Hepatocyte (in vitro differentiated cells): ENCODE data around the gene MAPK8IP2. TPM values are rescaled to one million over a fixed set of nuclear protein-coding genes. Genes with fewer than 3 reads are reported as not detected.

ENCODE experiments used
- DNase-seq: peaks from one replicate; pipeline ENCODE4 v3.0.0-alpha.2; 2016; ENCODE audit warnings: low spot score
- H2AFZ ChIP-seq: fragments of 200-600 bp; sonication (generic); 2 replicates; pipeline ENCODE4 v1.6.0; 2016; ENCODE audit warnings: antibody characterized with exemption, mild to moderate bottlenecking
- H3K27ac ChIP-seq: fragments of 200-600 bp; sonication (generic); 2 replicates; pipeline ENCODE4 v1.5.1; 2016; ENCODE audit warnings: mild to moderate bottlenecking
- H3K27me3 ChIP-seq: fragments of 200-600 bp; sonication (generic); 2 replicates; pipeline ENCODE4 v1.6.1; 2016
- H3K36me3 ChIP-seq: fragments of 200-600 bp; sonication (generic); replicated peaks from 2 replicates; pipeline ENCODE4 v1.5.1; 2016; ENCODE audit warnings: low read depth; ENCODE audit not compliant: insufficient read depth
- H3K4me1 ChIP-seq: fragments of 200-600 bp; sonication (generic); 2 replicates; pipeline ENCODE4 v1.5.1; 2016; ENCODE audit warnings: mild to moderate bottlenecking, moderate library complexity; ENCODE audit not compliant: insufficient read depth
- H3K4me2 ChIP-seq: fragments of 200-600 bp; sonication (generic); 2 replicates; pipeline ENCODE4 v1.6.0; 2016
- H3K4me3 ChIP-seq: fragments of 200-600 bp; sonication (generic); 2 replicates; pipeline ENCODE4 v1.5.1; 2016; ENCODE audit warnings: mild to moderate bottlenecking
- H3K79me2 ChIP-seq: fragments of 200-600 bp; sonication (generic); 2 replicates; pipeline ENCODE4 v1.6.0; 2017; ENCODE audit warnings: mild to moderate bottlenecking
- H3K9me2 ChIP-seq: fragments of 200-600 bp; sonication (generic); replicated peaks from 2 replicates; pipeline ENCODE4 v1.6.0; 2017; ENCODE audit warnings: mild to moderate bottlenecking; ENCODE audit not compliant: insufficient read depth
- H3K9me3 ChIP-seq: fragments of 200-600 bp; sonication (generic); 2 replicates; pipeline ENCODE4 v1.5.1; 2016; ENCODE audit warnings: low read depth, mild to moderate bottlenecking
- H4K20me1 ChIP-seq: fragments of 200-600 bp; sonication (generic); 2 replicates; pipeline ENCODE4 v1.6.0; 2016; ENCODE audit warnings: mild to moderate bottlenecking; ENCODE audit not compliant: insufficient read depth, poor library complexity, severe bottlenecking
- CTCF ChIP-seq: fragments of 200-600 bp; sonication (generic); IDR thresholded peaks from 2 replicates; pipeline ENCODE4 v1.5.1; 2016; ENCODE audit warnings: antibody characterized with exemption, mild to moderate bottlenecking; ENCODE audit not compliant: poor library complexity
- EZH2 ChIP-seq: fragments of 200-600 bp; sonication (generic); IDR thresholded peaks from 2 replicates; pipeline ENCODE4 v1.6.1; 2016; ENCODE audit warnings: antibody characterized with exemption, mild to moderate bottlenecking, borderline replicate concordance
- EZH2phosphoT487 ChIP-seq: fragments of 200-600 bp; sonication (generic); IDR thresholded peaks from one replicate; pipeline ENCODE4 v1.6.1; 2018; ENCODE audit warnings: antibody characterized with exemption, mild to moderate bottlenecking, low read depth, moderate library complexity; ENCODE audit not compliant: unreplicated experiment, severe bottlenecking
- WGBS: methylation state at CpG from one replicate; pipeline ENCODE4 v1.1.6; 2016; ENCODE audit warnings: low lambda C conversion rate; ENCODE audit errors: missing lambda C conversion rate; 5-methylcytosine and 5-hydroxymethylcytosine counted together
- polyA plus RNA-seq: library from polyadenylated mRNA; unstranded; fragments of >200 nt; fragmentation: Nextera tagmentation; extraction: Ambion mirVana; gene quantifications from 2 replicates; pipeline ENCODE4 v1.2.1, GENCODE V29; 2016
- total RNA-seq: library from RNA; depleted of rRNA; stranded (reverse); fragments of >200 nt; gene quantifications from 2 replicates; pipeline ENCODE4 v1.2.3, GENCODE V29; 2014

MAPK8IP2 gene
- total and polyA plus RNA-seq, 2 experiments from 2014 or later: 1.6 to 4.0 TPM

DNA sequence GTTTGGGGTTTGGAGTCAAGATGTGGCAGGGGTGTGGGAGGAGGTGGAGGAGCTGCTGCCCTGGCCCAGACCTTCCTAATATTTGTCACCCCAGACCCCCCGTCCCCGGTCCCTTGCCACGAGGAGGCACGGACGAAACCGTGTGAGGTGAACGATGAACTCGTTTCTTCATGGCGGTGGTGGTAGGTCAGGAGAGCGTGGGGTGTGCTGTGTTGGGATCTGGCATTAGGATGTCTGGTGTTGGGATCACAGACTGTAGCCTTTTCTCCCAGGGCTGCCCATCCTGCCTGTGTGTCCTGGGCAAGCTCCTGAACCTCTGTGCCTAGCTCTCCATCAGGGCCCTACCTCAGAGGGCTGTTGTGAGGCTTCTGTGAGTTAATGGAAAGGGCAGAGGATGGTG, 8.4 kb downstream of the MAPK8IP2 start:
- WGBS: 92% methylated on average over 10 of the region's 10 CpGs
- no peak overlapping the region for H3K4me2 ChIP-seq
- no peak for DNase-seq
- H2AFZ ChIP-seq: no peak overlapping the region
- no peaks in the 10 kb centered on the region for H4K20me1 ChIP-seq
- TF ChIP-seq CTCF: no peak
- TF ChIP-seq EZH2phosphoT487: no peak
- no peak for TF ChIP-seq EZH2
- H3K27me3 ChIP-seq: no peaks in the 10 kb centered on the region
- no peaks in the 10 kb centered on the region for H3K9me2 ChIP-seq
- no peaks in the 10 kb centered on the region for H3K9me3 ChIP-seq
- H3K27ac ChIP-seq: no peak overlapping the region
- no peaks in the 10 kb centered on the region for H3K4me1 ChIP-seq
- H3K79me2 ChIP-seq: no peaks in the 10 kb centered on the region
- H3K4me3 ChIP-seq: no peak overlapping the region
- no peaks in the 10 kb centered on the region for H3K36me3 ChIP-seq

GRCh38 chr22:50609599-50609998, 9.0 kb downstream of the MAPK8IP2 start:
- H3K4me2 ChIP-seq: no peak overlapping the region
- H3K9me3 ChIP-seq: no peaks in the 10 kb centered on the region
- DNase-seq: no peak
- H4K20me1 ChIP-seq: no peaks in the 10 kb centered on the region
- H3K9me2 ChIP-seq: no peaks in the 10 kb centered on the region
- 88% methylated on average over 11 of the region's 12 CpGs for WGBS
- H3K27me3 ChIP-seq: no peaks in the 10 kb centered on the region
- no peak overlapping the region for H3K4me3 ChIP-seq
- no peak overlapping the region for H3K27ac ChIP-seq
- H3K4me1 ChIP-seq: no peaks in the 10 kb centered on the region
- TF ChIP-seq EZH2 (no peak), EZH2phosphoT487 (no peak), CTCF (no peak)
- no peaks in the 10 kb centered on the region for H3K36me3 ChIP-seq
- H3K79me2 ChIP-seq: no peaks in the 10 kb centered on the region
- H2AFZ ChIP-seq: no peak overlapping the region

GRCh38 chr22:50610041-50610451, 9.5 kb downstream of the MAPK8IP2 start:
- Histone ChIP-seq H3K4me3 (no peak overlapping the region), H3K27me3 (no peaks in the 10 kb centered on the region), H2AFZ (no peak overlapping the region), H3K4me1 (no peaks in the 10 kb centered on the region), H3K9me2 (no peaks in the 10 kb centered on the region), H3K79me2 (no peaks in the 10 kb centered on the region), H3K9me3 (no peaks in the 10 kb centered on the region), H4K20me1 (no peaks in the 10 kb centered on the region), H3K36me3 (no peaks in the 10 kb centered on the region), H3K27ac (no peak overlapping the region), H3K4me2 (no peak overlapping the region)
- DNase-seq: no peak
- 90% methylated on average over 10 of the region's 11 CpGs for WGBS
- TF ChIP-seq CTCF: no peak
- no peak for TF ChIP-seq EZH2phosphoT487
- TF ChIP-seq EZH2: no peak

- H3K27me3 ChIP-seq: no peaks in the 10 kb centered on the region
These were observed 10.0 kb downstream of the MAPK8IP2 start for GRCh38 chr22:50610581-50610980.

More at GRCh38 chr22:50610581-50610980, 10.0 kb downstream of the MAPK8IP2 start:
- no peak overlapping the region for H3K4me3 ChIP-seq
- no peaks in the 10 kb centered on the region for H3K79me2 ChIP-seq
- H3K9me2 ChIP-seq: no peaks in the 10 kb centered on the region
- no peaks in the 10 kb centered on the region for H3K4me1 ChIP-seq
- no peak for DNase-seq
- H3K36me3 ChIP-seq: no peaks in the 10 kb centered on the region
- H3K4me2 ChIP-seq: no peak overlapping the region
- TF ChIP-seq EZH2 (no peak), EZH2phosphoT487 (no peak), CTCF (no peak)
- H3K9me3 ChIP-seq: no peaks in the 10 kb centered on the region
- WGBS: 93% methylated on average over 17 of the region's 17 CpGs
- H3K27ac ChIP-seq: no peak overlapping the region
- H4K20me1 ChIP-seq: no peaks in the 10 kb centered on the region
- no peak overlapping the region for H2AFZ ChIP-seq
